K562 (cell line): ENCODE data around the gene DBP. TPM values are rescaled to one million over a fixed set of nuclear protein-coding genes. Genes with fewer than 3 reads are reported as not detected.

Experiments
- DNMT1 ChIP-seq: fragments of 450-650 bp; IDR thresholded peaks from 2 replicates; pipeline ENCODE4 v1.6.1; 2016; ENCODE audit warnings: antibody characterized with exemption, mild to moderate bottlenecking
- ESRRA ChIP-seq: fragments of 450-650 bp; IDR thresholded peaks from 2 replicates; pipeline ENCODE4 v1.6.1; 2014; ENCODE audit warnings: low read depth, mild to moderate bottlenecking, moderate library complexity, borderline replicate concordance
- IFI16 ChIP-seq: fragments of 250-450 bp; sonication (Bioruptor Pico); IDR thresholded peaks from 2 replicates; pipeline ENCODE4 v2.1.2; 2022; ENCODE audit warnings: mild to moderate bottlenecking, inconsistent platforms
- KLF13 ChIP-seq: fragments of 450-650 bp; IDR thresholded peaks from 2 replicates; pipeline ENCODE4 v1.6.1; 2016; ENCODE audit warnings: missing genetic modification characterization, low read depth, mild to moderate bottlenecking, missing compliant biosample characterization, moderate library complexity, borderline replicate concordance
- NR2C1 ChIP-seq, 2 experiments: fragments of 450-650 bp; IDR thresholded peaks; 2 replicates each; pipeline ENCODE4 v1.6.1; 2017; ENCODE audit warnings: mild to moderate bottlenecking in 2 of 2, antibody characterized with exemption in 1 of 2, inconsistent platforms in 1 of 2, missing compliant biosample characterization in 1 of 2, missing genetic modification characterization in 1 of 2
- NR2C2 ChIP-seq, 2 experiments: fragments of 200-800 bp in 1 of 2; sonication (Bioruptor generic) in 1 of 2; sonication (generic) in 1 of 2; formaldehyde crosslinking in 1 of 2; IDR thresholded peaks; 2 replicates each; pipeline versions ENCODE4 v1.6.1 to v1.8.0; 2016 to 2022; ENCODE audit warnings: mild to moderate bottlenecking in 1 of 2, missing compliant biosample characterization in 1 of 2, missing genetic modification characterization in 1 of 2, missing genetic modification reagents in 1 of 2
- PRMT5 ChIP-seq: sonication (generic); formaldehyde crosslinking; IDR thresholded peaks from 2 replicates; pipeline ENCODE4 v1.5.0; 2020; ENCODE audit warnings: missing genetic modification reagents
- RBM34 ChIP-seq: fragments of 200-400 bp; formaldehyde crosslinking; IDR thresholded peaks from 2 replicates; pipeline ENCODE4 v1.6.1; 2018; ENCODE audit warnings: low read length, borderline replicate concordance; ENCODE audit not compliant: insufficient read depth
- RHOXF2B ChIP-seq: fragments of 250-450 bp; sonication (Bioruptor Pico); conservative IDR thresholded peaks from 2 replicates; pipeline ENCODE4 v1.5.1; 2021
- SLC30A9 ChIP-seq: fragments of 250-450 bp; sonication (Bioruptor Pico); IDR thresholded peaks from 2 replicates; pipeline ENCODE4 v1.8.0; 2022; ENCODE audit warnings: mild to moderate bottlenecking, moderate library complexity
- SRF ChIP-seq, 2 experiments: fragments of 250-450, 450-650 bp in 1 of 2; sonication (Bioruptor Pico) in 1 of 2; sonication (generic) in 1 of 2; formaldehyde crosslinking; IDR thresholded peaks; 2 replicates each; pipeline versions ENCODE4 v1.5.0 to v1.5.1; 2020 to 2022; ENCODE audit warnings: mild to moderate bottlenecking in 1 of 2, missing genetic modification reagents in 1 of 2
- TBL1XR1 ChIP-seq, 2 experiments: IDR thresholded peaks; 2 replicates each; pipeline ENCODE4 v1.6.1; 2012; ENCODE audit warnings: improper control_type of control experiment in 2 of 2, low read length in 2 of 2, mild to moderate bottlenecking in 1 of 2
- TCF15 ChIP-seq: fragments of 250-450 bp; sonication (Bioruptor Pico); IDR thresholded peaks from 2 replicates; pipeline ENCODE4 v1.8.0; 2022; ENCODE audit warnings: moderate library complexity, mild to moderate bottlenecking, inconsistent platforms
- ZNF785 ChIP-seq: fragments of 250-450 bp; sonication (Bioruptor Pico); IDR thresholded peaks from 2 replicates; pipeline ENCODE4 v1.4.0; 2020; ENCODE audit warnings: mild to moderate bottlenecking
- polyA plus RNA-seq, 8 experiments: library from polyadenylated mRNA; depleted of rRNA in 4 of 8; stranded (reverse) in 5 of 8; unstranded in 3 of 8; fragments of >200 nt; fragmentation: Nextera tagmentation in 2 of 8; fragmentation: Illumina TruSeq in 1 of 8; extraction: Ambion mirVana in 2 of 8; extraction: Trizol in 1 of 8; gene quantifications; 2 replicates each; pipeline versions ENCODE4 v1.2.1 to v1.2.3, GENCODE V29; 2011 to 2014; ENCODE audit warnings: inconsistent platforms in 1 of 8, missing spikeins in 1 of 8
- total RNA-seq, 7 experiments: library from RNA; depleted of rRNA in 6 of 7; stranded (reverse); fragments of >200 nt in 6 of 7; fragmentation: Illumina TruSeq in 2 of 7; extraction: Trizol in 2 of 7; gene quantifications; 2 replicates each; pipeline versions ENCODE4 v1.2.1 to v1.2.3, GENCODE V29; 2011 to 2021; ENCODE audit warnings: low replicate concordance in 1 of 7

The DBP gene
- total and polyA plus RNA-seq, 9 of the 15 experiments (the other 6 are each of a cell fraction or from before 2014, with no cell fraction given) = 0.25 to 5.5 (median 1.8) TPM

GRCh38 chr19:48596237-48596636 is 40.9 kb downstream of the DBP start (continued):
- no peak for TF ChIP-seq SRF (CRISPR knock-in tag; IDR thresholded peaks at IDR 0.05)
- no peak for TF ChIP-seq ZNF785 (CRISPR knock-in tag)
- TF ChIP-seq NR2C2 (CRISPR knock-in tag; IDR thresholded peaks at IDR 0.05) = no peak; the same call in 1 of the 2 replicates
- peak; percentile 96 for TF ChIP-seq NR2C2 (tag; IDR thresholded peaks at IDR 0.05)
- TF ChIP-seq IFI16 = no peak
- no peak for TF ChIP-seq KLF13 (tag)
- TF ChIP-seq RHOXF2B = no peak
- TF ChIP-seq TCF15 (CRISPR knock-in tag) = no peak
- TF ChIP-seq RBM34 = no peak
- no peak for TF ChIP-seq SLC30A9
- TF ChIP-seq ESRRA = peak; percentile 48; the same call in 1 of the 2 replicates
- TF ChIP-seq DNMT1 = no peak
- TF ChIP-seq TBL1XR1 (IDR thresholded peaks at IDR 0.05; ENCODE audit: low read length in 2 of 2) = no peak
- TF ChIP-seq PRMT5 (CRISPR knock-in tag) = no peak
- peak; percentile 95 for TF ChIP-seq NR2C1 (IDR thresholded peaks at IDR 0.05)
- TF ChIP-seq NR2C1 (tag; IDR thresholded peaks at IDR 0.05) = peak; percentile 96
